T-helper 2 cell (primary cell): ENCODE results near the gene RUNX1.
A peak's percentile ranks its signal among the peaks of the same experiment; 100 is the strongest.

Experiments used
- DNase-seq, 5 experiments: peaks; one replicate each; pipeline versions ENCODE4 v3.0.0 to v3.0.0-alpha.2; 2012 to 2022

RUNX1 gene

DNA sequence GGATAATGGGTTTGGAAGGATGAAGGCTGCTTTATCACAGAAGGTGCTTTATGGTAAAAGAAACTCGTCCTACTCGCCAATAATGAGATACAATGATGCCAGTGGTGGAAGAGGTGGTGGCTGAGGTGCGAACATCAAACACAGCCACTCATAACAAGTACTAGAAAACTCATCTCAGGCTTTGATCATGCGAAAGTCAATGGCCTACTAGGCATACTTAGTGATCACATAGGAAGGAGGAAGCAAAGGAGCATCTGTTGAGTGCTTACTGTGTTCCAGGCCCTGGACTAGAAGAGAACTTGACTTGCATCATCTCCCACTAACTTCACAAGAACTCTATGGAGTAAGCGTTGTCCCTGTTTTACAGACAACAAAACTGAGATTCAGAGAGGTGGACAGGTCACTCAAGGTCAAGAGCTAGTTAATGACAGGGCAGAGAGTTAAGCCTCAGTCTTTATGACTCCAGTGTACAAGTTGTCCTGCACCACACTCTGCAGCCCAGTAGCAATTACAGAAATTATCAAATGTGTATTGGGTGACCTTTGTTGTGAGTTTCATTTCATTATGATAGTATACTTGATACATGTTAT, 33.6 kb downstream of the RUNX1 start:
- peak in 1 of 5 experiments; percentile 84 for DNase-seq

DNA sequence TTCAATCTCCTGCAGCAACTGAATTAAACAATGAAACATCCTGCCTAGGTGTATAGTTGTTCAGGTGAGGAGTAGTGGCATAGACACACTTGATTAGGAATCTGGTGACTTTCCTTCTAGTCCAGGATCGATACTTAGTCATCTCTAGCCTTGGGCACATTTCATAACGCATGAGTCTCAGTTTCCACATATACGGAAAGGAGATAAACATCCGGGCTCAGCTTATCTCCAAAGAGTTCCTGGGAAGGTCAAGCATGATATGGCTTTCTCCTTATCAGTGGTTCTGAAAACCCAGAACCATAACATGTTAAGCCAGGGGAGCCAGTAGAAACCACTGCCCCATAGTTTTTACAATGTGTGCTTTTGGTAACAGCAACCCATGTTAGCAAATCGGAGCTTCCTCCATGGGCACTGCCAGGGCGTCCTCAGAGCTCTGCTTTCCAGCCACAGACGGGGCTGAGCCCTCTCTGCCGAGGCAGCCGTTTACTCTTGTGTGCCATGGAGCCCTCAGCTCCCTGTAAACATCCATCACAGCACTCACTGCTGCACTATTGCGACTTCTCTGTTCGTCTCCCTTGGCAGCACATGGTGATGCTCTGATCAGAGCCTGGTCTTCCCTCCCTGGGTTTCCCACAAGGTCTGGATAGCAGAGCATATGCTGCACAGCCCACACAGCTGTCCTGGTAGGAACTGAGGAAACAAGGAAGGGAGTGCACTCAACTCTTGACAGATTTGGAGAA, 34.6 kb downstream of the RUNX1 start:
- no peak for DNase-seq

GRCh38 chr21:35011681-35012080, 37.4 kb downstream of the RUNX1 start:
- peak in 1 of 5 experiments; percentile 43 for DNase-seq

GRCh38 chr21:35010447-35010846, 38.7 kb downstream of the RUNX1 start:
- no peak for DNase-seq

DNA sequence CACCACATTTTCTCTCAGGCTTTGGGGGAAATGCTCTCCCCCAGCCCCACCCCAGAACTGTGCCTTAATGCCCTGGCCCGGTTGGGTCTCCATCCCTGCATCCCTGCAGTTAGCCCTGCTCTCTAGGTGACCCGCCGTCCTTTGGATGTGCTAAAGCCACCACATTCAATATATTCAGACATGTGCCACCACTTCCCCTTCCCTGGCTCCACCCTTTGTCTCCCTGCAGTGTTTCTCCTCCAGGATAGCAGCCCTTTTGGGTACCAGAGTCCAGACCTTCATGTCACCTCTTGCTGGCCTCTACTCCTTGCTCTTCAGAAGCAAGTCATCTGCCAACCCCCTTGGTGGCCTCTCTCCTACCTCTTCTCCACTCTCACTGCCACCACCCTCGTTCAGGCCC, 41.8 kb downstream of the RUNX1 start:
- DNase-seq: no peak

- DNase-seq: no peak
Observed at GRCh38 chr21:35006771-35007170, 42.3 kb downstream of the RUNX1 start.

GRCh38 chr21:35006248-35006647, 42.9 kb downstream of the RUNX1 start:
- no peak for DNase-seq

GRCh38 chr21:35005560-35006224, 43.4 kb downstream of the RUNX1 start:
- DNase-seq: no peak

DNA sequence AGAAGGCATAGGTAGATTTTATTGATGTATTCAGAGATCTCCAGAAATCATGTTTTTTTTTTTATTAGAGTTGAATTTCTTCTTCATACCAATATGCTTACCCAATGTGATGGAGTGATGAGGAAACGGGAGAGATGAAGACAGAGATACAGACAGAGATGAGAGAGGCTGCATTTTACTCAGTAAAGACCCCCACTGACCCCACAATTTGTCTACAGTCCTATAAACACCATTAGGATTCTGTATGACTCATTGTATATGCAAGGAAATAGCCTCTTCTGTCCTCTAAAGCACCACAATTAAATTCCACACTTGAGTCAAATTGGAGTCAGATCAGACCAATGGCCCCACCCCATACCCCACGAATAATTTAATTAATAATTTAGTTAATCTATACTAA, 44.0 kb downstream of the RUNX1 start:
- no peak for DNase-seq

GRCh38 chr21:35004314-35004713, 44.8 kb downstream of the RUNX1 start:
- DNase-seq: no peak

GRCh38 chr21:35002879-35003722, 46.0 kb downstream of the RUNX1 start:
- no peak for DNase-seq

GRCh38 chr21:34999397-34999941, 49.6 kb downstream of the RUNX1 start:
- no peak for DNase-seq

DNA sequence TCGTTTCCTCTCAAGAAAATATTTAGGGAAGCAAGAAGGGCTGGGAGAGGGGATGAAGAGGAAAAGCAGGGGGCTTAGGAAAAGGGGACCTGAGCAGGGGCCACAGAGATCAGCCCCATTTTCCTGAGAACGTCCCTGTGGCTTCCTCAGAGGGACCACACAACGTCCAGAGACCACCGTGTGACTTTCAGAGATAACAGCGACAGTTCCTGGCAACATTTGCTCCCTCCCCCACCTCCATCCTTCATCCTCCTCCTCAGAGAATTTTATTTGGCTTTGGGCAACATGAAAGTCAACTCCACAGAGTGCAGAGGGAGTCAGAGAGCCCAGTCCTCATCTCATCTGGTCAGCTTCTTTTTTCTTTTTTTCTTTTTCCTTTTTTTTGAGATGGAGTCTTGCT, 50.9 kb downstream of the RUNX1 start:
- no peak for DNase-seq

DNA sequence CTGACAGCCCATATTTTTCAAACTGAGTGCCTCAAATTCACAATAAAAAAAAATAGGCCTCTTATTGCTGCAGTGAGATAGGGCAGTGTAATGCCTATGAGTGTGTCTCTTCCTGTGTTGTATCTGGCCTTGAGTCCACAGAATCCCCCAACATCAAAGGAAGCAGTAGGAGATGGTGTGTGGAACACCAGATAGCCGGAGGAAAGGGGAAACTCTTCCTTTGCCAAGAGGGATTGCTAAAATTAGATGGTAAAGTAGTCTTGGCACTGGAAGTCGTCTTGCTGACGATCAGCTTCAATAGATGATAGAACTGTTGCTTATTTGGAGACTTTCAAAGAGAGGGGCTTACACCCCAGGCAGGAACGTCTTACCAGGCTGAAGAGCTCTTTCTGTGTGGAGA, 51.8 kb downstream of the RUNX1 start:
- no peak for DNase-seq

DNA sequence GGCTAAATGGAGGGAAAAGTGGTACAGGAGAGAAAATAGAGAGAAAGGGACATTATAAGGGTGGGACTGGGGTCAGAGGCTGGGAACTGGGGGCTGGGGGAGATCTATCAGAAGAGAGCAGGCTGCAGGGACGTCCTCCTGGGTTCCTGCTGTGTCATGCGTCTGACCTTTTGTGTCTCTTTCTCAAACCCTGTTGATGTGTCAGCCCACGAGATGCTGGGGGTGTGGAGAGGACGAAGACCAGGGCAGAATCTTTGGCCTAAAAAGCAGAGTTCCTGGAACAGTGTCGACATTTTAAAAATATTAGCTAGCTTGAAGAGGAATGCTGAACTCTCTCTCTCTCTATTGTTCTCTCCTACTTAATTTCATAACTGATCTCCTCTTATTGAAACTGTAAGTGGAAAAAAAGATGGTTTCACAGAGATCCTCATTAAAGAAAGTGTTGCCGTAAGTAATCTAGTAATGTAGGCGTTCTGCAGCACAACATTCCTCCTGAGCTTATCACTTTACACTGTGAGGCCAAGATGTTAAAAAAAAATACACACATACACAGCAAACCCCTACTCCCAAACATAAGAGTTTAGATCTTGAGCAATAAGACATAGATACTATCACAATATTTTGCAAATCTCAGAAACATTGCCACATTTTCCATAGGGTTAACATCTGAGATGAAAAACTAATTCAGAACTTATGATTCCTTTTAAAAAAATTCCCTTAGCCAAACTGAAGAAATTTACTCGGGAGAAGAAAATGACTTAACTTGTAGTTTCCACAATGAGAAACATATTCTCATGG, 52.6 kb downstream of the RUNX1 start:
- no peak for DNase-seq

- DNase-seq: no peak
Observed at GRCh38 chr21:34995979-34996303, 53.2 kb downstream of the RUNX1 start.

GRCh38 chr21:34994766-34995631, 54.1 kb downstream of the RUNX1 start:
- no peak for DNase-seq

GRCh38 chr21:34993521-34993921, 55.6 kb downstream of the RUNX1 start:
- peak in 1 of 5 experiments; percentile 31 for DNase-seq

DNA sequence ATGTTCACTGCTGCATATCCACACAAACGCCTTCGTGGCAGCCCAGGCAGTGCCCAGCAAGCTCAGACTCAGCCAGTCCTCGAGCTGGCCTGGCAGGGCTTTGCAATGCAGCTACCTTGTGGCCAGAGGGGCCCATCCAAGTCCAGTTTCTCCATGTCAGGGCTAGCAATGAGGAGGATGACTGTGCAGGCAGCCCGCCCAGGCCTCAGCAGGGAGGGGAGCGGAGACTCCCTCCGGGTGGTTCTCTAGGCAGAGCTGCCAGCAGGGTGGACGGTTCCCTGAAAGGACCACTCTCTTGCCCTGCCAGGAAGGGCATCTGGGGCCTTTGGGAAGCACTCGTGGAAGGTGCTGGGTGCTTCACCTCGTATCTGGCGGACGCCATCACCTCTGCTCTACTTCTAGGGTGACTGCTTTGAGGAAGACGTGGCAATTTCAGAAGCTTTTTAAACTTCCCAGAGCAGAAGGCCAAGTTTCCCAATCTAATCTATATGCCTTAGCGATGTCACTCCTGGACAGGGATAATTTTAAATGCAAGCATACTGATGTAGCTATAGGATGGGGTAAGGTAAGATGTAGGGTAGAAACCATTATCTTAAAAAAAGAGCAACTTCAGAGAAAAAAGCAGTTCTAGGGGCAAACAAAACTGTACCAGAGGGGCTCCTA, 56.2 kb downstream of the RUNX1 start:
- DNase-seq: no peak

GRCh38 chr21:34992180-34992579, 56.9 kb downstream of the RUNX1 start:
- no peak for DNase-seq
